Neural cell (in vitro differentiated cells): ENCODE data around the gene ADAM11.

ENCODE experiments used
- MXI1 ChIP-seq: fragments of 450-650 bp; conservative IDR thresholded peaks from 2 replicates; pipeline ENCODE4 v1.6.1; 2014; ENCODE audit warnings: antibody characterized with exemption, mild to moderate bottlenecking; ENCODE audit not compliant: poor library complexity, severe bottlenecking
- POLR2AphosphoS5 ChIP-seq: IDR thresholded peaks from 2 replicates; pipeline ENCODE4 v1.6.1; 2012
- RAD21 ChIP-seq: fragments of 450-650 bp; conservative IDR thresholded peaks from 2 replicates; pipeline ENCODE4 v1.6.1; 2014; ENCODE audit warnings: antibody characterized with exemption, mild to moderate bottlenecking, moderate library complexity
- TAF1 ChIP-seq: IDR thresholded peaks from 2 replicates; pipeline ENCODE4 v1.6.1; 2012; ENCODE audit warnings: low read depth
- TF ChIP-seq, protein P1 (sequence below): fragments of 450-650 bp; IDR thresholded peaks from 2 replicates; pipeline ENCODE4 v1.5.1; 2014; ENCODE audit warnings: antibody characterized with exemption, mild to moderate bottlenecking, moderate library complexity; ENCODE audit not compliant: poor library complexity, severe bottlenecking

DNA sequence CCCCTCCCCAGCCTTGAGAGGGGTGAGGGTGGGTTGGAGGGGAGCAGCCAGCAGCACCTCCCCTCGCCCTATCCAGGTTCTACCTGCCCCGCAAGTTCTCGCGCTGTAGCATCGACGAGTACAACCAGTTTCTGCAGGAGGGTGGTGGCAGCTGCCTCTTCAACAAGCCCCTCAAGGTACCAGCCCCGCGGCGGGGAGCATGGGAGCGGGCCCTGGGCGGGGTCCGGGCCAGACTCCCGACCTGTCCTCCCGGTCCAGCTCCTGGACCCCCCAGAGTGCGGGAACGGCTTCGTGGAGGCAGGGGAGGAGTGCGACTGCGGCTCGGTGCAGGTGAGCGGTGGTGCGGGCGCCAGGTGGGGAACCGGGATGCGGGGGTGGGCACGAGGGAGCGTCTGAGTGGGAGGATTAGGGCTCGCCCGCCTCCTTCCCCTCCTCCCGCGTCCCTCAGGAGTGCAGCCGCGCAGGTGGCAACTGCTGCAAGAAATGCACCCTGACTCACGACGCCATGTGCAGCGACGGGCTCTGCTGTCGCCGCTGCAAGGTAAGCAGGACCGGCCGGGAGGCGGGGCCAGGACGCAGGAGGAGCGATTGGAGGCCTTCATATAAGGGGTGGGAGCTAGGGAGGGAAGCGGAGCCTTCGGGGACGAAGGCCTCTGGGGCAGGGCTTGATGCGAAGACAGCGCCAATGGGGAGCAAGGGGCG lies 16.5 kb downstream of the ADAM11 start:
- TF ChIP-seq TAF1, result no peak
- TF ChIP-seq, protein P1, sequence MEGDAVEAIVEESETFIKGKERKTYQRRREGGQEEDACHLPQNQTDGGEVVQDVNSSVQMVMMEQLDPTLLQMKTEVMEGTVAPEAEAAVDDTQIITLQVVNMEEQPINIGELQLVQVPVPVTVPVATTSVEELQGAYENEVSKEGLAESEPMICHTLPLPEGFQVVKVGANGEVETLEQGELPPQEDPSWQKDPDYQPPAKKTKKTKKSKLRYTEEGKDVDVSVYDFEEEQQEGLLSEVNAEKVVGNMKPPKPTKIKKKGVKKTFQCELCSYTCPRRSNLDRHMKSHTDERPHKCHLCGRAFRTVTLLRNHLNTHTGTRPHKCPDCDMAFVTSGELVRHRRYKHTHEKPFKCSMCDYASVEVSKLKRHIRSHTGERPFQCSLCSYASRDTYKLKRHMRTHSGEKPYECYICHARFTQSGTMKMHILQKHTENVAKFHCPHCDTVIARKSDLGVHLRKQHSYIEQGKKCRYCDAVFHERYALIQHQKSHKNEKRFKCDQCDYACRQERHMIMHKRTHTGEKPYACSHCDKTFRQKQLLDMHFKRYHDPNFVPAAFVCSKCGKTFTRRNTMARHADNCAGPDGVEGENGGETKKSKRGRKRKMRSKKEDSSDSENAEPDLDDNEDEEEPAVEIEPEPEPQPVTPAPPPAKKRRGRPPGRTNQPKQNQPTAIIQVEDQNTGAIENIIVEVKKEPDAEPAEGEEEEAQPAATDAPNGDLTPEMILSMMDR, result no peak
- TF ChIP-seq MXI1, result peak; percentile 98
- TF ChIP-seq POLR2AphosphoS5, result peak; percentile 22
- TF ChIP-seq RAD21, result no peak
